GM18505 (cell line): Measurements from ENCODE around the gene MARK2.

Source experiments
- ATAC-seq: cut with Tn5 transposase; IDR thresholded peaks from one replicate; pipeline ENCODE4 v1.9.1; 2021; ENCODE audit not compliant: unreplicated experiment
- POLR2A ChIP-seq: IDR thresholded peaks from 4 replicates; pipeline ENCODE4 v1.6.1; 2011; ENCODE audit warnings: borderline replicate concordance; ENCODE audit not compliant: insufficient read depth, insufficient read length; ENCODE audit errors: extremely low read depth

The MARK2 gene

DNA sequence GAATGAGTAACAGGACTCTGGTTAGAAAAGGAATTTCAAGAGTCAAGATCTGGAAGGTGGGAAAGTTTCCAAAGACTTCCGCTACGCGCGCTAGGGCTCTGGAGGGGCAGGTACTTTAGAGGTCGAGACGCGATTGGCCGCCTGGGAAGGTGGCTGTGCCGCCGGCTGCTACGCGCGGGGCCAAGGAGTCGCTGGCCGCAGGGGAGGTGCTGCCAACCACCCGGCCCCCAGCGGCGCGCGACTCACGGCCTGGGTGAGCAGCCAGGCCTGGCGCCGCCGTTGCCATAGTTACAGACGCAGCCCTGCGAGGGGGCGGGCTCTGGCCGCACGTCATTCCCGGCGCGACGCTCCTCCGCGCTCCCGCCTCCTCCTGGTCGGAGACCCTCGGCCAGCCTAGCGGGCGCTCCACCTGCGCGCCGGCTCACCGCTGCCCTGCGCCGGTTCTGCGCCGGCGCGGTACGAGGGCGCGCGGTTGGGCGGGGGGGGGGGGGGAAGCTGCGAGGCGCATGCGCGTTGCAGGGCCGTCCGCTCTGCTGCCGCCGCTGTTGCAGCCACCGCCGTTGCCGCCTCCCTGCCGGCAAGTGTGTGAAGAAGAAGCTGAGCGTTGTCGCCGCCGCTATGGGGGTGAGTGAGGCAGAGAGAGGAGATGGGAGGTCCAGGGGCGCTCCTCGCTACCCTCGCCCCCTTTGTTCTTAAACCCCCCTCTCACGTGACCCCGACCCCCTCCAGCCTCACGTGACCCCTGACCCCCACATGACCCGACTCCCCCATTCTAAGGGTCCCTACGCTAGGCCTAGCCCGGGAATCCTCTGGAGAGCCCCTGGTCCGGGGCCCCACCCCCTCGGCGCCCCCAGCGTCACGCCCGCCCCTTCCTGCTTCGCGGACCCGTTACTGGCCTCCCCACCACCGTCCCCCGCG is 99.8 kb downstream of the MARK2 start, which contains the start of gene NAA40:
TSS of gene NAA40 (plus strand) at position 524 of the 918 bp plus-strand sequence. CDS start at position 619, 95 bp downstream.
- peak; percentile 92 for ATAC-seq
- peak; percentile 43 for TF ChIP-seq POLR2A

DNA sequence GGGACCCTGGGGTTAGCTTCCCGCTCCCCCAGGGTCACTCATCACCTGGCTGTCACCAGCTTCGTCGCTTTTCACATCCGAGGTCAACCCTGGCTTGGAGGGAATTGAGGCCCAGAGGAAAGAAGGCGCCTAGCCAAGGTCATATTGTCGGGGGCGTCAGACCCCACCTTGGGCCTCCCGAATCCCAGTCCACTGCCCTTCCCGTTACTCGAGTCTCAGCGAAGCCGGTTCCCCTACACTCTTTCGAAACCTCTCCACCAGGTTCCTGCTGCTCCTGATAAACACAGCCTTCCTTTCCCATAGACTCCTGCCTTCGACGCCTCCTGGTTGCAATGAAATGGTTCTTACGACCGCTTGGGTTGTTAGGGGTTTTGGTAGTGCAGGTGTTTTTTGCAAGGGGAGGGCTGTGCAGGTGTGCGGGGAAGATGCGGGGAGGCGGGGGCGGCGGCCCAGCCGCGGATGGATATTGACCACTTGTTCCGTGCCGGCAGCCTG is 100.5 kb downstream of the MARK2 start:
- no peak for TF ChIP-seq POLR2A
- ATAC-seq, result no peak

DNA sequence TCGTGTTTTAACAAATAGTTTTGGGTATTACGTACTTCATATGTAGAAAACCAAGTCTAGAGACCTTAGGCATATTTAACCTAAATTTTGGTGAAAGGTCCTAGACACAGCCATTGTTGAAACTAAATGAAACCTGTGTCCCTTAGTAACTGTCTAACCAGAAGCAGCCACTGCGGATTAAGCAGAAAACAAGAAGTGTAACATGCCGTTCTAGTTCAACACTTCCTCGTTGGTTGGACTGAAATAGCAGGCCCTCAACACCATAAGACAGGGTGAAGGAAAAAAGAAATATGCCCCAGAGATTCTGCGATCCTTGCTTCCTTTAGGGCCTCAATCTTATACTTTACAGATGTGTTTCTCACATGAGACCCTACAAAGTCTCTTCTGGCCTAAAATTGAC is 101.9 kb downstream of the MARK2 start:
- no peak for ATAC-seq
- TF ChIP-seq POLR2A, result no peak

DNA sequence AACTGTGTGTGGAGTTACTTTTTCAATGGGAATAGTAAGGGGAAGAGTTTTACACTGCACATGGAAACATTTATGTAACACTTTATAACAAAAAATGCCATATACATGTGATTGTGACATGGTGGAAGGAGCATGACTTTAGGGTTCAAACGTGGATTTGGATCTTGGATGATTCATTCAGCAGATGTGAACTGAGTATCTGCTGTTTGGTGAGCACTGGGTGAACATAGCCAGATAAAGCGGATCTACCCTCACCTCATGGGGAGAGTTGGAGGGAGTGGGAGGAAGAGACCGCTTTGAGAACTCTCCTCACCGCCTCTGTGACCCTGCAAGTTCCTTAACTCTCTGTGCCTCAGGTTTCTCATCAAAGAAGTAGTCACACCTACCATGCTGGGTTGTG is 103.0 kb downstream of the MARK2 start:
- no peak for ATAC-seq
- TF ChIP-seq POLR2A, result no peak

DNA sequence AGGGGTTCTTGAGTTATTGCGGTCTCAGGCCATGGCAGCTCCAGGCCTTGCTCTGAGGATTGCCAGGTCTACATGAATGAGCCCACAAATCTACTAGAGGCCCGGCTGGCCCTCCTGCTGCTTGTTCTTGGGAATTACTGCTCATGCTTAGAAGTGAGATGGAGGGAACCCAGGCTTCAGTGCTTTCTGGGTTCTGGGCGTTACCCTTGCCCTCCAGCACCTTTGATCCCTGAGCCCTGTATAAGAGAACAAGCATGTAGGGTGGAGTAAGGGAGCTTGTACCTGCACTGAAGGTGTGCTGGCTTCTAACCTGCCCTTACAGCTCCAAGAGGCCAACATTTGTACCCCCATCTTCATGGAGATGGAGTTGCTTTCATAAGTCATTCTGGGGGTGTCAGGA is 103.9 kb downstream of the MARK2 start:
- no peak for TF ChIP-seq POLR2A
- no peak for ATAC-seq

DNA sequence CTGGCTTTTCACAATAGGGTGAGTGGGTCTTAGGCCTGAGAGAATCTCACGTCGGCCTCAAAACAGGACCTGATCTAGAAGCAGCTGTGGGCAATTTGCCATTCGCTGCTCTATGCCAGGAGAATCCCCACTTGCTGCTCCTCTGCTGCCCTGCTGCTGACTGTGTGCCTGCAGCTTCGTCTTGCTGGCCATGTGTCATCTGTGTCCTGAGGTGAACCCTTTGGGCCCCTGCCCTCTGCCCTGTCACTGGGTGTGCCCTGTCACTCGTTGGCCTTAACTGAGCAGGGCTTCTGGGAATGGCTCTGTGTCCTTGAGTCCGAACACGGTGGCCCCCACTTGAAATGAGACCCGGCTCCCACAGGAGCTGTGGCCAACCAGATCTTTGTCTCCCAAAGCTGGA is 106.1 kb downstream of the MARK2 start:
- TF ChIP-seq POLR2A, result no peak
- no peak for ATAC-seq

DNA sequence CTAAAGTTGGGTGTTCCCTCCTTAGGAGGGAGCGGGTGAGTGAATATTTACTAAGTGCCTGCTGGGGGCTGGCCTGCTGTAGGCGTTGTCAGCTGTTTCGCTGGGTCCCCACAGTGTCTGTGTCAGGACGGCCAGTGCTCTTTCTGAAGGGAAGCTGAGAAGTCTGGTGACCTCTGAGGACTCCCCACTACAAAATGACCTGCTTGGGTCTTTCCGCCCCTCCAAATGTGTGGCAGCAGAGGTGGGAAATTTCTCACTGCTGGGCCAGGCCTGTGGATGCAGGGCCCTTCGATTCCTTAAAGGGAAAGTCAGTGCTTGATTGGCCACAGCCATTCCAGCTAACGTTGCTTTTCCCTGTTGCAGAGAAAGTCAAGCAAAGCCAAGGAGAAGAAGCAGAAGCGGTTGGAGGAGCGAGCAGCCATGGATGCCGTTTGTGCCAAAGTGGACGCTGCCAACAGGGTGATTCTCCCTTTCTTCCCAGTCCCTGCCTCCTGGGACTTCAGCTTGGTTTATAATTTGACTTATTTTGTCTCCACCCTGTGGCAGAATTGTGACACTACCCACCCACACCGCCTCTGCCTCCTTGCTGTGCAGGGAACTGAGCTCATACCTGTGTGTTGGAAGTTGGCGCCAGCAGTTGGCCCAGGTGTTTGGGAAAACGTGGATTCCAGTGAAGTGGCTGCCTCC is 106.7 kb downstream of the MARK2 start:
- no peak for ATAC-seq
- TF ChIP-seq POLR2A, result no peak

DNA sequence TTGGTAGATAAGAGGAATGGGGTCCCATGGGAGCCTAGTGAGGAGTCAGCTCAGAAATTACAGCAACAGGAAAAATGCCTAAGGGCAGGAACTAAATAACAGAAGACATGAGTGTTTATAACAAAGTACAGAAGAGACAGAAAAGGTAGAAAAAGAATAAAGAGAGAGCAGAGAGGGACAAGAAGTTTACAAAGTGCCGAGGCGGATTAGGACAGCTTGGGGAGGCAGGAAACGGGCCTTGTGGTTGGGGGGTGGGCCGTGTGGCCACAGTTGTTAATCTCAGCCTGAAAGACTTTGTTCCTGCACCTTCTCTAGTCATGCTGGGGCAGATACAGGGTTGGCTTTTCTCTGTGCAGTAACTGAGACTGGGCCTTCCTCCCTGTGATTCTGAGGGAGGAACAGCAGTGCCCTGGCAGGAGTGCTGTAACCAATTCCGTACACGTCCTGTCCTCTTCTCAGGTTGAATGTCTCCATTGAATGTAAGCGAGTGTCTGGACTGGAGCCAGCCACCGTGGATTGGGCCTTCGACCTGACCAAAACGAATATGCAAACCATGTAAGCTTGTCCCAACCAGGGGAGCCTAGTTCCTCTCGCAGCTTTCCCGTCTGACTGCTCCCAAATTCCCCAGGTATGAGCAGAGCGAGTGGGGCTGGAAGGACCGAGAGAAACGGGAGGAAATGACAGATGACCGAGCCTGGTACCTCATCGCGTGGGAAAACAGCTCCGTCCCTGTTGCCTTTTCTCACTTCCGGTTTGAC is 113.0 kb downstream of the MARK2 start:
- ATAC-seq, result no peak
- TF ChIP-seq POLR2A, result no peak

DNA sequence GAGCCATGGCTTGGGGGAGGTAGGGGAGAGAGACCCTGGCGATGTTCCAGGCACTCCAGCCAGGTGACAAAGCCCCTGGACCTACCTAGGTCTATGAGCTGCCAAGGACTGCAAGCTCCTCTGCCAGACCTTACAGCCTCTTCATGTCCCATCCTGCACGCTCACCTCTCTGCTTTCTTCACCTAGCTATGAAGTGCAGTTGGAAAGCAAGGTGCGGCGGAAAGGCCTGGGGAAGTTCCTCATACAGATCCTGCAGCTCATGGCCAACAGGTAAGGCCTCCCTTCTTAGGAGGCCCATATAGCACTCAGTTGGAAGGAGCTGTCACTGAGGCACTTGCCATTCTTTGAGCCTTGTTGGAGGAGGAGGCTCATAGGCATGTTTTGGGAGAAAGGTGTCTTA is 113.7 kb downstream of the MARK2 start:
- no peak for TF ChIP-seq POLR2A
- no peak for ATAC-seq

DNA sequence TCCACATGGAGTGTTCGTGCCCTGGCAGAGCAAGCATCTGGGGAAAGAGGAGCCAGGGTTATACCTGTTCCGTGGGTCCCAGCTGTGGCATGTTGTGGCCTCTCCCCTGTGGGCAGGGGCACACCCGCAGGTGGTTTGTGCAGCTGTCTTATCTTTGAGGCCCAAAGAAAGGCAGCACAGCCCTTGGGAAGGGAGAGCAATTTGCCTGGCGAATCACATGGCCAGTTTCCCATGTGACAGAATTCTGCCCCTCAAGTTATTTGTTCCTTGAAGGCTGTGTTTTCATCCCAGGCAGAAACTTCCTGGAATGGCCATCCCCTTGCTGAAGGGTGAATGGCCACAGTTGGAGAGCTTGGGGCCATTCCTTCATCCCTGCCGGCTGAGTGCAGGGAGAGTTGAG is 119.1 kb downstream of the MARK2 start:
- ATAC-seq, result no peak
- TF ChIP-seq POLR2A, result no peak
